CD4-positive, alpha-beta T cell treated with Interferon gamma for 1 hour (primary cell): Measurements from ENCODE around the gene PTGER2.

Experiments used
- DNase-seq: peaks from one replicate; pipeline ENCODE4 v3.0.0-alpha.2; 2020

The PTGER2 gene

DNA sequence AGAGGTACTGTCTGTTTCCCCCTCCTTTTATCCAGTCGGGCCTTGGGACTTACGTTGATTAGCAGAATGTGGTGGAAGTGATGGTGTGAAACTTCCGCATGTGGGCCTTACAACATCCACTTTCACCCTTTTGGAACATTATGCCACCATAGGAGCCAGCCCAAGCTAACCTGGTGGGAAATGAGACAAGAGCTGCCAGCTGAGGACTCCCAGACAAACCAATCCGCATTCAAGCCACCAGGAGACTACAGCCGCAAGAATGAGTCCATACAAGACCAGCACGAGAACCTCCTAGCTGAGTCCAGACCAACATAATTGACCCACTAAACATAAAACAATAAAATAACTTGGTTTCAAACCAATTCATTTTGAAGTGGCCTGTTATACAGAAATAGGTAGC, 9.1 kb upstream of the PTGER2 start:
- DNase-seq = no peak

DNA sequence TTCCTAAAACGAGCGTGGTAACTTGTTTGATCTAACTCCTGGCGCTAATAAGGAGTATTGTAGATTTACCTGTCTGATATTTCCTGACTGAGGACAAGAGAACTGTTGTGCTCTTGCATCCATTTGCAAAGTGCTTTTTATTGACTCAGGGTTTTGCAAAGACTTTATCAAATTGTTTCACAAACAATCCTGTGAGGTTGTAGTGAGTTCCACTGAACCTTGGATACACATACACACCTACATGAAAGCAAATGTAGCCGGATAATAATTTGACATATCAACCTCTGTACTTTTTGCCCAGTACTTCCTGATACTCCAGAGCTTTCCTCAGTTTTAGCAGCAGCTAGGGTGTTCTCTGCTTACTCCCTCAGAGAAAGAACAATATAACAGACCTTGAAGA, 6.7 kb upstream of the PTGER2 start:
- no peak for DNase-seq

DNA sequence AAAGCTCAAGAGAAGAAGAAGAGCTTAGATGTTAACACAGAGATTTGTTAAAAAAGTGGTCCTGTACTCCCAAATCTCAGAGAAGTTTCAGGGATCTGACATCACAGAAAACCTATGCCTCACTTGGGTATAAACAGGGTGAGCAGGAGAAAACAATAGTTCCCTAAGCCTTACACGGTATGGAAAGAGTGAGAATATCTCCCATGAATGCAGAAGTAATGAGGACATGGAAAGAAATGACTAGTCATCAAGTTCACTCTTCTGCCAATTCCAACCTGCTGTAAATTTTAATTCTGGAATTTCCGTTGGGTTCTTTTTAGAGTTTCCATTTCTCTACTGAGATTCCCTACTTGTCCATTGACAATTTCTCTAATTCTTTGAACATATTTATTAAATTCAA, 6.2 kb upstream of the PTGER2 start:
- DNase-seq = no peak

DNA sequence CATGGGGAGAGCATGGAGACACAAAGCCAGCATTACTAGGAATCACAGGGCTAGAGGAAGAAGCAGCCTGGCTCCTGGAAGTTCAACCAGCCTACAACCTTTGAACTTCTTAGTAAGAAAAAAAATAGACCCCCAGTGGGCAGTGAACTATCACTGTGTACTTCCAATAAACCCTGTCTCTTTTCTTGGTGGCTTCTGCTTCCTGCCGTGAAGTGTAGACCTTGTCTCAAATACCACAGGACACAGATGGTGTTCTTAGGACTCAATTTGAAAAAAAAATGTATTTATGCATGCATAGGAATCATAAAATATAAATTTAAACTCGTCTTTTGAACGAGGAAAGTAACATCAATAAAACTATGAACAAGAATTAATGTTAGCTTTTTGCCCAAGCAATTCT, 3.6 kb upstream of the PTGER2 start:
- no peak for DNase-seq

DNA sequence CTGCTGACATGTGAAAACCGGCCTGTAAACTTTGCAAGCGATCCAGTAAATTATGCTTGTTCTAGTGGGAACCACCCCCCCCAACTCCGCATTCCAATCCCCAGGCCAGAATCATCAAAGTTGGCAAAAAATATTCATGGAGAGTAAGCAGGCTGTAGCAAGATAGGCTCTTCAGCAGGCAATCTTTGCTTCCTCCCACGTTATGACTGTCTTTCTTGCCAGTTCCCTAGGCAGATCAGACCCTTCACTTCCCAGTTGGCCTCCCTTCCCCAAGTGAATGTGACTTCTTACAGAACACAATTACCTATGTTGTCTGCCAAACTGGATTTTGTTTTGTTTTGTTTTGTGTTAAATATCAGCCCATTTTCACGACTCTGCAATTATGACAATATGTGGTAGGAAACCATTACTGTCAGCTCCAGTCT, 1.2 kb upstream of the PTGER2 start:
- DNase-seq = no peak

DNA sequence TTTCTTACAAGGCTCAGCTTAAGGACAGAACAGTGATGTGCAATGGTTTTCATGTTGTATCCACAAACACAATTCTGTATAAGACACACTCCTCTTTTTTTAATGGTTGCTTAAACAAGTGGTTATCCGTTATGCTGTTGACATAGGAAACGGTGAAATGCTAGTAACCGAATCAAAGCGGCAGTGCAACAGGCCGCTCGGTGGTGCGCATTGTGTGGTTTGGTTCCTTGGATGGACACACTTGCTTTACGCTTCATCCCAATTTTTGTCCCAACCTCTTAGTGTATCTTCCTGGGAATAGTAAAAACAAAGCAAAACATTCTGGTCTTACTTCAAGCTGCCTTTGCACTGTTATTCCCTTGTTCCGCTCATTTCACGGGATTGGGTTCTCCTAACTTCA, 650 bp upstream of the PTGER2 start:
- DNase-seq = no peak

DNA sequence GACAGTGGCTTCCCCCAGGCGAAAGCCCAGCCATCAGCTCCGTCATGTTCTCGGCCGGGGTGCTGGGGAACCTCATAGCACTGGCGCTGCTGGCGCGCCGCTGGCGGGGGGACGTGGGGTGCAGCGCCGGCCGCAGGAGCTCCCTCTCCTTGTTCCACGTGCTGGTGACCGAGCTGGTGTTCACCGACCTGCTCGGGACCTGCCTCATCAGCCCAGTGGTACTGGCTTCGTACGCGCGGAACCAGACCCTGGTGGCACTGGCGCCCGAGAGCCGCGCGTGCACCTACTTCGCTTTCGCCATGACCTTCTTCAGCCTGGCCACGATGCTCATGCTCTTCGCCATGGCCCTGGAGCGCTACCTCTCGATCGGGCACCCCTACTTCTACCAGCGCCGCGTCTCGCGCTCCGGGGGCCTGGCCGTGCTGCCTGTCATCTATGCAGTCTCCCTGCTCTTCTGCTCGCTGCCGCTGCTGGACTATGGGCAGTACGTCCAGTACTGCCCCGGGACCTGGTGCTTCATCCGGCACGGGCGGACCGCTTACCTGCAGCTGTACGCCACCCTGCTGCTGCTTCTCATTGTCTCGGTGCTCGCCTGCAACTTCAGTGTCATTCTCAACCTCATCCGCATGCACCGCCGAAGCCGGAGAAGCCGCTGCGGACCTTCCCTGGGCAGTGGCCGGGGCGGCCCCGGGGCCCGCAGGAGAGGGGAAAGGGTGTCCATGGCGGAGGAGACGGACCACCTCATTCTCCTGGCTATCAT, 663 bp downstream of the PTGER2 start:
- peak; percentile 31 for DNase-seq

DNA sequence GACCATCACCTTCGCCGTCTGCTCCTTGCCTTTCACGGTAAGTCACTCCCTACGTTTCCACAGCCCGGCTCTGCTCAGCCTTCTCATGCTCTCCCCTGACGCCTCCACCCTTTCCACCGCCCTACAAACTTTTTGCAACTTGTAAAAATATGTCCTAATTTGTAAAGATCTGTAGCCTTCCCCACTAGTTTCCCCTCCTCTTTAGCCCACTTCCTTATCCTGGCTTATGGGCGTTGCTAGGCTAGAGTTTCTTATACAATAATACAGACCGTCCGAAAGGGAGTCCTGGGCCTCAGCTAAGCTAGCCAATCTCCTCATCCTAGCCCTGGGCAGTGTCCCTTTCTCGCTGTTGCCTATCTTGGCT, 1.2 kb downstream of the PTGER2 start:
- peak; percentile 43 for DNase-seq

DNA sequence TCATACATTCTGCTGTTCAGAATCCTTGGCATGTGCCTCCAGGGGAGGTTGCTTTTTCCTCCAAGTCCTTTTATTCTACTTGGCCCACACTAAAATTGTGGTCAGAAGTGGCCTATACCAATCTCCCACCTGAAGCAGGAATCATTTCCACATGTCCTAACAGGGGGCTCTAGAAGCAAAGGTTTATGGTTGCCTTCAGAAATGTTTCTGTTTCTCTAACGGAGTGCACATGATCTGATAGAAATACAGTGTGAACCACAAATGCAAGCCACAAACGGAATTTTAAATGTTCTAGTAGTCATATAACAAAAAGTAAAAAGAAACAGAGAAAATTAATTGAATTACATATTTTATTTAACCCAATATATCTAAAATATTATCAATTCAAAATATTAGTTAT, 4.0 kb downstream of the PTGER2 start:
- DNase-seq = no peak

DNA sequence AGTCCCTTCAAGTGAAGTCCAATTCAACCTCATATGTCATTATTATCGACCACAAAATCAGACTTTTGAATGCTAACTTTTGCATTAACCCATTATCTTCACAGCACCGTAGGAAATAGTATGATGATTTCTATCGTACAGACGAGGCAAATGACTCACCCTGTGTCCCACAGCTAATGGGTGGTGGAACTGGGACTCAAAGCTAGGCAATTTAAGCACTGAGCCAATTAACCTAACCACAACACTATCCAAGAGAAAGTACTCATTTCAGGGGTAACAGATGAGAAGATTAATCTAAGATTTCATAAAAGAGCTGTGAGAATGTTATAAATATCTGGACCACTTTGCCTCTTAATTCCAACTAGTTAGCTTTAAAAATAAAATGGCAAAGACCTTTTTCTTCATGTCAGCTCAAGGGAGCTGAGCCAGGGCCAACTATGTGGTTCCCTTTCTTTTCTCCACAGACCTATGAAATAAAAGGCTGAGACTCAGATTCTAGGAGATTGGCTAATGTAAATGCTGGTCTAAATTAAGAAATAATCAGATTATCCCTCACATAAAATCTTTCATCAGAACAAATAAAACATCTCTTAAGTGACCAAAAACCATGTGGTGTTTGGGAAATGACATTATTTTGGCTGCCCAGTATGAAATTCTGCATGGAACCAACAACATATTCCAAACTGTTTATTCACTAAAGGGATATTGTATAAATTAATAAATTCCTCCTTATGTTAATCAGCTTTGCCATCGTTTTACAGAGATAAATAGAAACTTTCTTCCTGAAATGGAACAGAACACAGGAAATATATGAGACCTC, 4.9 kb downstream of the PTGER2 start:
- DNase-seq = no peak

DNA sequence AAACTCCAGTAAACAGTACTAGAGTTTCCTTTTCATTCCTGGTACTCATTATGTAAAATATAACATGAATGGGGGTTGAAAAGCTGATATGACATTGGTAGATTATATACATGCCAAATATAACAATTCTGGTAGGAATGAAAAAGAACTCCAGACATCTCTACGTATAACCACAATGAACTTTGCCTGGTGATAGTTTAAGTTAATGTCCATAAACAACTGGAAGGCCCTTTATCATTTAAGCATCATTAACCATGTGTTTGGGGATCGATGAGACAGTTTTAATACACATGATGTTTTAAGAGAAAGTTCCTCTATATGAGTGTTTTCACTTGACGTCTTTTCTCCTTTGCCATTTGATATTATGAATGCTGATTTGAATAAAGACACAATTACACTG, 5.8 kb downstream of the PTGER2 start:
- DNase-seq = no peak

DNA sequence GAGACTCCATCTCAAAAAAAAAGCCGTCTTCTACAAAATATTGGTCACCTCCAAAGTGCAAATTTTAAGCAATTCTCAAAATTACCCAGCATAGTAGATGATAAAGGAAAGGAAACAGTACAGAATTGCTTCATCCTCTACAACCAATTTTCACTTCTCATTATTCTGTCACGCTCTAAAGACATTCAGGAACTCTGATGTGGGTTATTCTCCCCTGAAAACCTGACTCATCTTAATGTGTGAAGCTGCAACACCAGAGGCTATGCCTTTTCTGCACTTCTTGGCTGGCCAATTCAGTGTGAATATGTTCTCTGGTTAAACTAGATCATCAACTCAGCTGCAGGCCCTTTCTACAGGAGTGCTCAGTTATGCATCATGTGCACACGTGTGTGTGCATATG, 11.0 kb downstream of the PTGER2 start:
- peak; percentile 36 for DNase-seq

DNA sequence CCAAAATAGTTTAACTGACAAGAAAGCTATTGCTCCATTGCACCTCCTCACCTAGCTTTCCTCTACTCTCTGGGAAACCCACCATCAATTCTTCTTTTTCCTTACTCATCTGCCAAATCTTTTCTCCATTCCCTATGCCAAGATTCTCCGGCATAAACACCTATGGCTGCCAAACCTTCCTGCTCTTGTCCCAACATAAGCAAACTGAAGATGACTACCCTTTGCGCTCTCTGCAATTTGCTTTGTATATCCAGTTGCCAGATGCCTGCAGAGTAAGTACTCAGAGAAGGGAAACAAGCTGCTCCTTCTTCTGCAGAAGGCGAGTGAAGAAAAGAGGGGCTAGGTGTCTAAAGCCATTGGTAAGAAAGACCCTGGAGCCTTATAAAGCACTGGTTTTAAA, 11.5 kb downstream of the PTGER2 start:
- DNase-seq = no peak

DNA sequence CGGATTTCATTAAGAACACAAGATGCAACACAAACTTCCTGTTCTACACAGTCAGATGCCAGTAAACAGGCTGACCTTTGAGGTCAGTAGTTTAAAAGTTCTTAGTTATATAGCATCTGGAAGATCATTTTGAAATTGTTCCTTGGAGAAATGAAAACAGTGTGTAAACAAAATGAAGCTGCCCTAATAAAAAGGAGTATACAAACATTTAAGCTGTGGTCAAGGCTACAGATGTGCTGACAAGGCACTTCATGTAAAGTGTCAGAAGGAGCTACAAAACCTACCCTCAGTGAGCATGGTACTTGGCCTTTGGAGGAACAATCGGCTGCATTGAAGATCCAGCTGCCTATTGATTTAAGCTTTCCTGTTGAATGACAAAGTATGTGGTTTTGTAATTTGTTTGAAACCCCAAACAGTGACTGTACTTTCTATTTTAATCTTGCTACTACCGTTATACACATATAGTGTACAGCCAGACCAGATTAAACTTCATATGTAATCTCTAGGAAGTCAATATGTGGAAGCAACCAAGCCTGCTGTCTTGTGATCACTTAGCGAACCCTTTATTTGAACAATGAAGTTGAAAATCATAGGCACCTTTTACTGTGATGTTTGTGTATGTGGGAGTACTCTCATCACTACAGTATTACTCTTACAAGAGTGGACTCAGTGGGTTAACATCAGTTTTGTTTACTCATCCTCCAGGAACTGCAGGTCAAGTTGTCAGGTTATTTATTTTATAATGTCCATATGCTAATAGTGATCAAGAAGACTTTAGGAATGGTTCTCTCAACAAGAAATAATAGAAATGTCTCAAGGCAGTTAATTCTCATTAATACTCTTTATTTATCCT, 13.5 kb downstream of the PTGER2 start:
- peak; percentile 20 for DNase-seq

DNA sequence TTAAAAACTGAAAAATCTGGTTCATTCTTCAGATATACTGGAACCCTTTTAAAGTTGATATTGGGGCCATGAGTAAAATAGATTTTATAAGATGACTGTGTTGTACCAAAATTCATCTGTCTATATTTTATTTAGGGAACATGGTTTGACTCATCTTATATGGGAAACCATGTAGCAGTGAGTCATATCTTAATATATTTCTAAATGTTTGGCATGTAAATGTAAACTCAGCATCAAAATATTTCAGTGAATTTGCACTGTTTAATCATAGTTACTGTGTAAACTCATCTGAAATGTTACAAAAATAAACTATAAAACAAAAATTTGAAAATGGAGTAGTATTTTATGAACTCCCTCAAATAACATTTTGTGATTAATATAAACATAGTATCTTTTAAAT, 14.2 kb downstream of the PTGER2 start:
- no peak for DNase-seq

DNA sequence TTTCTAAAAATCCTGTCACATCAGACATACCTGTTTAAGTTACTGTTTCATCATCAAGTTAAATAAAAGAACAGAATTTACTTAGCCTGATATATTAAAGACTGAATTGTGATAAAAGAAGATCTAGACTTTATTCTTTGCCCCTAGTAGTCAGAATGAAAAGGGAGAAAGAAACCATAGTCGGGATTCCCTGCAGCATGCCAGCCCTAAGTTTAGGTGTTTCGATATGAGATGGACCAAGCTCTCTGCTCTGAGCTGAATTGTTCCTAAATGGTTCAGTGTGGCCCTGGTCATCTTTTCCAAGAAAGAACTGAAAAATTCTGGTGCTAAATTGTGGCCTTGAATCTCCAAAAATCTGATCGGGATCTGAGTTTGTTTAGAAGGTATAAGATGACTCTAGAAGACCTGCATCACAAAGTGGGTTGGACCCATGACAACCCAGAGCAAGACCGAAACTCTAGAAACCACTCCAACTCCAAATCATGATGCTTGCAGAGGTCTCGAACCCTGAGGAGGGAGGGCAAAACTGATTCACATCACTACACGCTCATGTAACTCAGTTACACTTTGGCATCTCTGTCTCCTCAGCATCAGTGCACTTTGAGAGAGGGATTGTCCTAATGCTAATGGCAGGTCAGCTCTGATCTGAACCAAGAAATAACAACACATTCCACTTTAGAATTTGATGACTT, 15.7 kb downstream of the PTGER2 start:
- DNase-seq = no peak

DNA sequence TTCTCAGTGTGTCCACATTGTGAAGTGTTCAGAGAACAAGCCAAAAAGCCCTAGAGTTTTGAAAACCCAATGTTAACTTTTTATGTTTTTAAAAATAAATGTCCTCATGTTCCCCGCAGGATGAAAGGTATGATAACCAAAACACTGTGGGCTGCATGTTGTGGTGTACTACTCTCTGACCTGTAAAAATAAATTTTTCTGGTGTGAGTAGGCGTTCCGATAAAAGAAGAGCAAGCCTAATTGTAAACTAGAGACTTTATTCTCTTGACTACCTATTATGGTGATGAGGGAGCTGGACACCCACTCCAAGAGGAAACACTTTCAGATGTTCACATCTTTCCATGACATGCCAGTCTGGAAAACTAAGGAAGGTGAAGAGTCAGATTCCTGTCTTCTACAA, 18.2 kb downstream of the PTGER2 start:
- no peak for DNase-seq

DNA sequence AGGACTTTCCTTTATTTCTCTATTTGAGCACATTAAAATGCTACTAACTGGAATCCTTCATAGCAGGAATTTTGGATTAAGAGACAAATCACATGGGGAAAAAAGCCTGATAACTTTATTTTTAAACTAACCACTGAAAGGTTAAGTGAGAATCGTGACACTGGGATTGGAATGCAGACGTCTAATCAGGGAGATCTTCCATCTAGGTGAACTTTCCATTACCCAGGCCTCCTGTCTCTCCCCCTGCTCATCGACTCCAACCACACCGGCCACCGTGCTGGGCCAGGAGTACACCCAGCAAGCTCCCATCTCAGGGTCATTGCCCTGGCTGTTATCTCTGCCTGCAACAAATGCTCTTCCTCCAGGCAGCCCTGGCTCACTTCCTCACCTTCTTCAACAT, 19.0 kb downstream of the PTGER2 start:
- no peak for DNase-seq

DNA sequence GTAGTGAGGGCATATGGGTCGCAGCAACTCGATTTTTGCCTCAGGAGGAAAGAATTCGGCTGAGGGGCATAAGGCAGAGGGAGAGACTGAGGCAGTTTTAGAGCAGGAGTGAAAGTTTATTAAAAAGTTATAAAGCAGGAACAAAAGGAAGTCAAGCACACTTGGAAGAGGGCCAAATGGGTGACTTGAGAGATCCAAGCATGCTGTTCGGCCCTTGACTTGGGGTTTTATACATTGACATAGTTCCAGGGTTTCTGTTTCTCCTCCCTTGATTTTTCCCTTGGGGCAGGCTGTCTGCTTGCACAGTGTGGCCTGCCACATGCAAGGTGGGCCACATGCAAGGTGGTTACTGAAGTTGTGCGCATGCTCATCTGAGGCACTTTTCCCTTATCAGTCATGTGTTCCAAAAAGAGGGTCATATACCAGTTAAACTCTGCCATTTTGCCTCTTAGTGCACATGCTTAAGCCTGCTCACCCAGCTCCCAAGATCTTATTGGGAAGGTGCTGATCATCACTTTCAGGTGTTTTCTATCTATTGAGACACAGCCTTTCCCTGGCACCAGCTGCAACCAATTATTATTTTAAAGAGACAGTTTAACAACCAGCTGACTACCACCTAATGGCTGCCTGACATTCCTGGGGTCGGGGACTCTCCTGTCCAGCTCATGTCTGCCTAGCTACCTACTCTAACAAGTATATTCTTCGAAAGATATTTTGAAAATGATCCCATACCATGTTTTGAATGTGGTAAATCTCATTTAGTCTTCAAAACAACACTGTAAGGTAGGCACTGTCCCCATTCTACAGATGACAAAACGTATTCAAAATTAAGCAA, 19.9 kb downstream of the PTGER2 start:
- no peak for DNase-seq

DNA sequence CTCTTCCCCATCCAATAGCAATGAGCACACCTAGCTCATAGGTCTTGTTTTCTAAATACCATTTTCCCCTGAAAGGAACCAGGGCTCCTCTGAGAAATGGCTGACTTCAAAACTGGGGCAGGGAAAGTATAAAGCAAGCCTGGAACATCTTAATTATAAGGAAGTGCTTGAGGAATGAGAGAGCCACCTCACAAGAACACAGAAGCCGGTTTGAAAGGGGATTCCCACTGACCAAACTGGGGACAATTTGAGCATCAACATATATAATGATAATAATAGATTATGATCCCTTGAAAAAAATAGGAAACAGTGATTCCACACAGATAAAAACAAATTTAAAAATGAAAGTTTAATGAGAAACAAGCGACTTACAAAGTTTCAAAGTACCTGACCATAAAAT, 22.1 kb downstream of the PTGER2 start:
- DNase-seq = no peak

DNA sequence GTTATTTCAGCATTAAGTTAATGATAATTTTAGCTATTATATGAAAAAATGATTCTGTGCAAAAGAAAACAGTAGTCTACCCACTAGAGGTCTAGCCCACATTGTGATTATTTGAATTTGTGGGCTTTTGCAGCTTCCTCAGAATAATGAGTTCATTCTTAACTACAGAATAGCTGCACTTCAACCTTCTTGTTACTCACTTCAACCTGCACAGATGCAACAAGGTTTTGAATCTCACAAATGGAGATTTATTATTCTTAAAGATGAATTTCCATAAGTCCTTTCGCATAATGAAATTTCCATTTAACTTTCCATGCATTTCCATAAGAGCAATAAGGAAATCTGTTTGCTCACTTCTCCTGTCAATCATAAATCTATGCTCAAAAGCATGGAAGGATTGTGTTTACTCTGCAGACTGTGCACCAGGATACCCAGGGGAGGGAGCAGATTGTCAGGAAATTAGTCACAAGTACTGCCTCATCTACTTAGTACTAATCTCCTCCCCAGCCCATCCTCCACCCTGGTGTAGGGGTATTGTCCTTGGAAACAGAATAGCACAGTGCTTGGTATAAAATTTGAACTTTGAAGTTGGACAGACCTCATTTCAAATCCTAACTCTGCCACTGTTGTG, 24.1 kb downstream of the PTGER2 start:
- no peak for DNase-seq

DNA sequence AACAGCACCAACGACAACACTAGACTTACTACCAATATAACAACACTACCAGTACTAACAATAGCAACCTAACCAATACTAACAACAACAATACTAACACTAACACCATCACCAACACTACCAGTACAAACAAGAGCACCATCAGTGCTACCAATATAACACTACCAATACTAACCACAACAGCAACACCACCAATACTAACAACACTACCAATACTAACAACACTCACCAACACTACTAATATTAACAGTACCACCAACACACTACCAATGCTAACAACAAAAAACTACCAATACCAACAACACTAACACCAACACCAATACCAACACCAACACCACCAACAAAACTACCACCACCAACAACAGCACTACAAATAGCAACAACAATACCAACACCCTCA, 25.1 kb downstream of the PTGER2 start:
- DNase-seq = no peak
